ENCODE measurements around the gene CWC27.
"Not testable (repeated sequence)": the region's sequence is repeated elsewhere in the genome, so short reads cannot be mapped to it uniquely, and the experiment has no call there.

CWC27 gene

GRCh38 chr5:64925123-64925522 lies 156.4 kb downstream of the CWC27 start:
- H3K4me3 ChIP-seq (ENCODE audit: low read depth, low read length), result no peak overlapping the region
- no peaks in the 10 kb centered on the region for H3K36me3 ChIP-seq
- no peak for TF ChIP-seq CTCF (IDR thresholded peaks at IDR 0.05; ENCODE audit: low read depth, low read length)
- H3K27me3 ChIP-seq (ENCODE audit: insufficient read depth, low read depth, severe bottlenecking), result no peaks in the 10 kb centered on the region
- no peak for DNase-seq
- H3K27ac ChIP-seq, result no peak overlapping the region
- no peaks in the 10 kb centered on the region for H3K9me3 ChIP-seq (ENCODE audit: severe bottlenecking)

- Histone ChIP-seq H3K4me3 (ENCODE audit: low read depth, low read length) (no peak overlapping the region), H3K36me3 (no peaks in the 10 kb centered on the region), H3K27ac (no peak overlapping the region), H3K9me3 (ENCODE audit: severe bottlenecking) (no peaks in the 10 kb centered on the region), H3K27me3 (ENCODE audit: insufficient read depth, low read depth, severe bottlenecking) (no peaks in the 10 kb centered on the region)
- TF ChIP-seq CTCF (IDR thresholded peaks at IDR 0.05; ENCODE audit: low read depth, low read length), result no peak
- no peak for DNase-seq
Measured at GRCh38 chr5:64929833-64930232, 161.1 kb downstream of the CWC27 start.

GRCh38 chr5:64930672-64931318 lies 162.1 kb downstream of the CWC27 start:
- H3K27me3 ChIP-seq (ENCODE audit: insufficient read depth, low read depth, severe bottlenecking), result no peaks in the 10 kb centered on the region
- H3K36me3 ChIP-seq, result no peaks in the 10 kb centered on the region
- H3K9me3 ChIP-seq (ENCODE audit: severe bottlenecking), result no peaks in the 10 kb centered on the region
- H3K27ac ChIP-seq, result no peak overlapping the region
- H3K4me3 ChIP-seq (ENCODE audit: low read depth, low read length), result no peak overlapping the region
- no peak for TF ChIP-seq CTCF (IDR thresholded peaks at IDR 0.05; ENCODE audit: low read depth, low read length)
- DNase-seq, result no peak

- H3K36me3 ChIP-seq; H3K27me3 ChIP-seq (ENCODE audit: insufficient read depth, low read depth, severe bottlenecking); H3K9me3 ChIP-seq (ENCODE audit: severe bottlenecking); H3K4me3 ChIP-seq (ENCODE audit: low read depth, low read length); DNase-seq; H3K27ac ChIP-seq: not testable (repeated sequence)
Measured at GRCh38 chr5:64939422-64939771, 170.7 kb downstream of the CWC27 start.

- Histone ChIP-seq H3K4me3 (ENCODE audit: low read depth, low read length) (no peak overlapping the region), H3K36me3 (no peaks in the 10 kb centered on the region), H3K27me3 (ENCODE audit: insufficient read depth, low read depth, severe bottlenecking) (no peaks in the 10 kb centered on the region), H3K9me3 (ENCODE audit: severe bottlenecking) (no peaks in the 10 kb centered on the region), H3K27ac (no peak overlapping the region)
- no peak for DNase-seq
- TF ChIP-seq CTCF (IDR thresholded peaks at IDR 0.05; ENCODE audit: low read depth, low read length), result no peak
Measured at GRCh38 chr5:64939772-64940510, 171.2 kb downstream of the CWC27 start.

GRCh38 chr5:64942460-64942859 lies 173.7 kb downstream of the CWC27 start:
- no peaks in the 10 kb centered on the region for H3K27me3 ChIP-seq (ENCODE audit: insufficient read depth, low read depth, severe bottlenecking)
- no peak overlapping the region for H3K27ac ChIP-seq
- no peak overlapping the region for H3K4me3 ChIP-seq (ENCODE audit: low read depth, low read length)
- DNase-seq, result no peak
- TF ChIP-seq CTCF (IDR thresholded peaks at IDR 0.05; ENCODE audit: low read depth, low read length), result no peak
- H3K36me3 ChIP-seq, result no peaks in the 10 kb centered on the region
- no peaks in the 10 kb centered on the region for H3K9me3 ChIP-seq (ENCODE audit: severe bottlenecking)
